Skin epidermis (tissue), 12 donors: ENCODE results near the gene ULK4.
"Not testable (repeated sequence)": the region's sequence is repeated elsewhere in the genome, so short reads cannot be mapped to it uniquely, and the experiment has no call there.

Source experiments
- H3K27ac ChIP-seq, 21 experiments: fragments of 200-600 bp; sonication (generic) in 11 of 21; one replicate each; pipeline ENCODE4 v1.5.0; 2020; ENCODE audit warnings: mild to moderate bottlenecking in 3 of 21, inconsistent platforms in 2 of 21, moderate library complexity in 2 of 21
- H3K4me3 ChIP-seq, 7 experiments: fragments of 200-600 bp; sonication (generic) in 2 of 7; one replicate each; pipeline ENCODE4 v1.5.0; 2020; ENCODE audit warnings: inconsistent platforms in 2 of 7, mild to moderate bottlenecking in 2 of 7, moderate library complexity in 1 of 7

ULK4 gene

DNA sequence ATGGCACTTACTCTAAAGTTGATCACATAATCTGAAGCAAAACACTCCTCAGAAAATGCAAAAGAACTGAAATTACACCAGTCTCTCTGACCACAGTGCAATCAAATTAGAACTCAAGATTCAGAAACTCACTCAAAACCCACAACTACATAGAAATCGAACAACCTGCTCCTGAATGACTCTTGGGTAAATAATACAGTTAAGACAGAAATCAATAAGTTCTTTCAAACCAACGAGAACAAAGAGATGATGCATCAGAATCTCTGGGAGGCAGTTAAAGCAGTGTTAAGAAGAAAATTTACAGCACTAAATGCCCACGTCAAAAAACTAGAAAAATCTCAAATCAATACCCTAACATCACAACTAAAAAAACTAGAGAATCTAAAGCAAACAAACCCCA is 535.4 kb downstream of the ULK4 start:
- Histone ChIP-seq H3K4me3 (no peak overlapping the region), H3K27ac (no peak overlapping the region)

DNA sequence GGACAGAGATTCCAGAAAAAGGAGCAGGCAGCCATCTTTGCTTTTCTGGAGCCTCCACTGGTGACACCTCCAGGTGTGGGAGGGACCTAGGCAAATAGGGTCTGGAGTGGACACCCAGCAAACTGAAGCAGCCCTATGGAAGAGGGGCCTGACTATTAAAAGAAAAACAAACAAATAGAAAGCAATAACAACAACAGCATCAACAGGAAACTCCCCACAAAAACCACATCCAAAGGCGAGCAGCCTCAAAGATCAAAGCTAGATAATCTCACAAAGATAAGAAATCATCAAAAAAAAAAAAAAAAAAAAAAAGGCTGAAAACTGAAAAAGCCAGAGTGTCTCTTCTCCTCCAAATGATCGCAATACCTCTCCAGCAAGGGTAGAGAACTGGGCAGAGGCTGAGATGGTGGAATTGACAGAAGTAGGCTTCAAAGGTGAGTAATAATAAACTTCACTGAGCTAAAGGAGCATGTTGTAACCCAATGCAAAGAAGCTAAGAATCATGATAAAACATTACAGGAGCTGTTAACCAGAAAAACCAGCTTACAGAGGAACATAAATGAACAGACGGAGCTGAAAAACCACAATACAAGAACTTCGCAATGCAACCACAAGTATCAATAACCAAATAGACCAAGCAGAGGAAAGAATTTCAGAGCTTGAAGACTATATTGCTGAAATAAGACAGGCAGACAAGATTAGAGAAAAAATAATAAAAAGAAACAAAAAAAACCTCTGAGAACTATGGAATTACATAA is 537.2 kb downstream of the ULK4 start:
- no peak overlapping the region for H3K27ac ChIP-seq
- no peak overlapping the region for H3K4me3 ChIP-seq

DNA sequence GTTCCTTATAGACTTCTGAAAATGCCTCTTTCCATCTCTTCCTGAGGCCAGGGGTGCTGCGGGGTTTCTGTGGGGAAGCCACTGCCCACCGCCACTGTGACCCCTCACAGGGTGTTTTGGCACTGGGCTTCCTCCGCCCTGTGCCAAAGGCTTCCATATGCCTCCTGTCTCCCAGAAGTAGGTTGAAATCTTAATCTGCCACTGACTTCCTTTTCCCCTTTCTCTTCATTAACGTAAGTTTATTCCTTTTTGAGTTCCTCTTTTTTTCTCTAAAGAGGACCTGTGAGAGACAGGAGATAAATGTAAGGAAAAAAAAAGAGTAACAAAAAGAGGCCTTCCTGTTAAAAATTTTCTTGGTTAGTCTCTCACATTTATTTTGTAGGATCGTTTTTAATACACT is 542.1 kb downstream of the ULK4 start:
- Histone ChIP-seq H3K4me3 (no peak overlapping the region), H3K27ac (no peak overlapping the region)

DNA sequence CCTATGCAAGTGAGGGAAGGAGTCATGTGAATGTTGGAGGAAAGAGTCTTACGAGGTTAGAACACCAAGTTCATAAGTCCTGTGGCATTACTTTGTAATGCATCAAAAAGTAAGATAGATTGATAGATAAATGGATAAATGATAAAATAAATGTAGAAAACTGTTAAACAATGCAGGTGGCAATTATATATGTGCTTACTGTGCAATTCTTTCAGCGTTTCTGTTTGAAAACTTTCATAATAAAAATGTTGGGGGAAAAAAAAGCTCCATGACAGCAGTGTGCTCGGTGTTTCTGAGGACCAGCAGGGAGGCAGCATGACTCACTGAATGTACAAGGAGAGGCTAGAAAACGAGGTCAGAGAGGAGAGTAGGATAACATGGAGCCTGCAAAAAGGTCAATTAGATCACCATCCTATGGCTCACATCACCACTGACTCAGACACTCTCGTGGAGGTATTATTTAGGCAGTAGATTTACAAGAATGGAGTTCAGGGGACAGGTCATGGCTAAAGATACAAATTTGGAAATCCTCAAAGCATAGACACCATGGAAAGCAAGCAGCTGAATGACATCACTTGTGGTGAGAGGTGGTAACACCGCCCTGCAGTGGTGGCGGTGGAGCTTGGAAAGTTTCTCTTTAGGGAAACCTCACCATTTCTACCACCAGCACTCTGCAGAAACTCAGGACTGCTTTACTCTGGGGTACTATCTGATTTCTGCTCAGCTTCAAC is 542.8 kb downstream of the ULK4 start:
- no peak overlapping the region for H3K27ac ChIP-seq

DNA sequence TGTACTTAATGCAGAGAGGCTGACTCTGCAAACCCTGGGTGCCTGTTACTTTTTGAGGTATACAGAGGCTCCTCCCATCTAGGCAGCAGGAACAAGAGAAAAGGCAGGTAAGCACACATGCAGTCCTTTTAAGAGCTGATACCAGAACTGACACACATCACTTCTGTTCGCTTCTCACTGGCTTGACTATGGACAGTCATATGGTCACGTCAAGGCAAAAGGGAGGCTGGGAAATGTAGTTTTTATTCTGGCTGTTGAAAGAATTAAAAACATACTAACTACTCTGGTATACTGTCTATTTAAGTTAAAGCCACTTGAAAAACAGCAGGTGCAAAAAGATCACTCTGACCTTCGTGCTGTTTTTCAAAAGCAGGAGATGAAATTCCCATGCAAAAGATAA is 544.3 kb downstream of the ULK4 start:
- no peak overlapping the region for H3K27ac ChIP-seq
- no peak overlapping the region for H3K4me3 ChIP-seq

More for the DNA sequence above, 542.8 kb downstream of the ULK4 start:
- H3K4me3 ChIP-seq = no peak overlapping the region

DNA sequence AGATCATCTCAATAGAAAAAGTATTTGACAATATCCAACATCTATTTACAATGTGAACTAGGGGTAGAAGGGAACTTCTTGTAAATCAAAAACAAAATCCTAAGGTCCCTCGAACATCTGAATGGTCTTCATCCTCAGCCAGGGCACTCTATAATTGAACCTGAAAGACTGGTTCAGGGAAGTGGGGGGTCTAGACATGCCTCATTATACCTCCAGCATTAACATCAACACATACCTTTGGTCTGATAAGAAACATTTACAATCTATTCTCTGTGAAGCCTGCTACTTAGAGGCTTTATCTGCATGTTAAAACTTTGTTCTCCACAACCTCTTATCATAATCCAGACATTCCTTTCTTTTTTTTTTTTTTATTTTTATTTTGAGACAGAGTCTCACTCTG is 550.8 kb downstream of the ULK4 start:
- no peak overlapping the region for H3K4me3 ChIP-seq
- H3K27ac ChIP-seq = no peak overlapping the region

DNA sequence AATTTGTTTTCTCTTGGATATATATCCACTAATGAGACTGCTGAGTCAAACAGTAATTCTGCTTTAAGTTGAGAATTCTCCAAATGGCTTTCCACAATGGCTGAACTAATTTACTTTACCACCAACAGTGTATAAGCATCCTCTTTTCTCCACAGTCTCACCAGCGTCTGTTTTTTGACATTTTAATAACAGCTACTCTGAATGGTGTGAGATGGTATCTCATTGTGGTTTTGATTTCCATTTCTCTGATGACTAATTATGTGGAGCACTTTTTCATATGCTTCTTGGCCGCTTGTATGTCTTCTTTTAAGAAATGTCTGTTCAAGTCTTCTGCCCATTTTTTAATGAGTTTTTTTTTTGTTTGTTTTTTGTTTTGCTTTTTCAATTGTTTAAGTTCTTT is 556.4 kb downstream of the ULK4 start:
- Histone ChIP-seq H3K4me3 (no peak overlapping the region), H3K27ac (no peak overlapping the region)

DNA sequence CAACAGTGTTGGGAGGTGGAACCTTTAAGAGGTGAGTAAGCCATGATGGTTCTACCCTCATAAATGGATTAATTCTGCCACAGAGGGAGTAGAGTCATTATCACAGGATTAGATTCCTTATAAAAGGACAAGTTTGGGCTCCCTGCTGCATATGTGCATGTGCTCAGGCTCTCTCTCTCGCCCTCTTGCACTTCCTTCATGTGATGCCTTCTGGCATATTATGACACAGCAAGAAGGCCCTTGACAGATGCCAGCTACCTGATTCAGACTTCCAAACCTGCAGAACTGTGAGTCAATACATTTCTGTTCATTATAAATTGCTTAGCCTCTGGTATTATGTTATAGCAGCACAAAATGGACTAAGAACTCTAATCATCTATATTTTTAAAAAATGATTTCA is 557.3 kb downstream of the ULK4 start:
- no peak overlapping the region for H3K27ac ChIP-seq
- H3K4me3 ChIP-seq = no peak overlapping the region

DNA sequence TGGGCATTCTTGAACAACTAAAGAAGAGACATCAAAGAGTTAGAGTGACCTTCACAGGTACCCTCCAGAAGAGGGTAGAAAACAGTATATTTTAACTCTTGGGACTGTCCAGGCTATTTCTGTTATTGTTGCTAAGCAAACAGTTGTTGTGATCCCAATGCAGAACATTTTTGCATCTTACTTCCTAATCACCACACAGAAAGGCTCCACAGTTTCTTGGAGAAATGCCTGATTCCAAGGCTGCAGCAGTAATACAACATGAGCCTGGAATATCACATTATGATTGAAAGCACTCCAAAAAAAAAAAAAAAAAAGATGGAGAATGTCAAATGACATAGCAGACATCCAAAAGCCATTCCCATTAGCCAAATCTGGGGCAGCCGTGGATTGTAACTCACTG is 567.0 kb downstream of the ULK4 start:
- no peak overlapping the region for H3K27ac ChIP-seq

DNA sequence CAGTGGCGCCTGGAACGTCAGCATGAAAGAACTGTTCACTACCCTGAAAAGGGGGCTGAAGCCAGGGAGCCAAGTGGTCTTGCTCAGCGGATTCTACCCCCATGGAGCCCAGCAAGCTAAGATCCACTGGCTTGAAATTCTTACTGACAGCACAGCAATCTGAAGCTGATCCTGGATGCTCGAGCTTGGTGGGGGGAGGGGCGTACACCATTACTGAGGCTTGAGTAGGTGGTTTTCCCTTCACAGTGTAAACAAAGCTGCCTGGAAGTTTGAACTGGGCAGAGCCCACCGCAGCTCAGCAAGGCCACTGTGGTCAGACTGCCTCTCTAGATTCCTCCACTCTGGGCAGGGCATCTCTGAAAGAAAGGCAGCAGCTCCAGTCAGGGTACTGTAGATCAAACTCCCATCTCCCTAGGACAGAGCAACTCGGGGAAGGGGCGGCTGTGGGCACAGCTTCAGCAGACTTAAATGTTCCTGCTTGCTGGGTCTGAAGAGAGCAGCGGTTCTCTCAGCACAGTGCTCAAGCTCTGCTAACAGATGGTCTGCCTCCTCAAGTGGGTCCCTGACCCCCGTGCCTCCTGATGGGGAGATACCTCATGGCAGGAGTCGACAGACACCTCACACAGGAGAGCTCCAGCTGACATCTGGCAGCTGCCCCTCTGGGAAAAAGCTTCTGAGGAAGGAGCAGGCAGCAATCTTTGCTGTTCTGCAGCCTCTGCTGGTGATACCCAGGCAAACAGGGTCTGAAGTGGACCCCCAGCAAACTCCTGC is 591.0 kb downstream of the ULK4 start:
- not testable (repeated sequence) for H3K27ac ChIP-seq, H3K4me3 ChIP-seq

More for the DNA sequence above, 567.0 kb downstream of the ULK4 start:
- H3K4me3 ChIP-seq = no peak overlapping the region

DNA sequence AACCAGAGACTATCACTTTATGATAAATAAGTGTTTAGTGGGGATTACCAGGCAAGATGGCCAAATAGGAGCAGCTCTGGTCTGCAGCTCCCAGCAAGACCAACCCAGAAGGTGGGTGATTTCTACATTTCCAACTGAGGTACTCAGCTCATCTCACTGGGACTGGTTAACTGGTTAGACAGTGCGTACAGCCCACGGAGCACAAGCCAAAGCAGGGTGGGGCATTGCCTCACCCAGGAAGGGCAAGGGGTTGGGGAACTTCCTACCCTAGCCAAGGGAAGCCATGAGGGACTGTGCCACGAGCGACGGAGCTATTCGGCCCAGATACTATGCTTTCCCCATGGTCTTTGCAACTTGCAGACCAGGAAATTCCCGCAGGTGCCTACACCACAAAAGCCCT is 591.6 kb downstream of the ULK4 start:
- no peak overlapping the region for H3K4me3 ChIP-seq
- no peak overlapping the region for H3K27ac ChIP-seq

DNA sequence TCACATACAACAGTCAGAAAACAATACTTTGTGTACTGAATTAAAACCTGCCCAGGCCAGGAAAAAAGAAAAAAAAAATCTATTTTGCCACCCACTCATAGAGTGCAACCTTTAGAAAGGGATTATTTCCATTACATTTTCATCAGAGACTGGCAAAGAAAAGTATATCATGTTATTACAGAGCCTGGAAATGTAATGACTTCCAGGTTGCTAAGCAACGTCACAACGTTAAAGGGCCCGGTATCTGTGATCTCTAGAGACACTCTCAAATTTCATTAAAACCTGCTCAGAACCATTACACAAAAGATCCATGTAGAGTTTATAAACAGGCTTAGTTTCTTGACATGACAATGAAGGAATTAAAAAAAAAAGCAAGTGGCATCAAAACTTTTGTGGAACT is 592.1 kb downstream of the ULK4 start:
- Histone ChIP-seq H3K4me3 (no peak overlapping the region), H3K27ac (no peak overlapping the region)

DNA sequence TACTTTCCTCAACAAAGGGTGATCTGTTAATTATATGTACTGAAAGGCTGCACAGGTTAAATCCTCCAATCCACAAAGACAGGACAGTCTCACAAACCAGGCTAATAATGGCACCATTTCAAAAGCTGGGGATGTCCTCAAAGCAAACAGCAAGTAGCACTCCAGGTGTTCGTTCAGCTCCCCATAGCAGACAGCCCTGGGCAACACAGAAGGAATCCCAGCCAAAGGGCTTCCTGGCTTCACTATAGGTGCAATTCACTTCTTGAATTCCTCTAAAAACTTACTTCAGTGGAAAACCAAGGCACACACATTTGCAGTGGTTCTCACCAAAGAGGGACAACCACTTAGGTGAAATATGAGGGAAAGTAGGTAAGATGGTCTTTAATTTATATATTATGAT is 595.9 kb downstream of the ULK4 start:
- no peak overlapping the region for H3K27ac ChIP-seq
- H3K4me3 ChIP-seq = no peak overlapping the region

DNA sequence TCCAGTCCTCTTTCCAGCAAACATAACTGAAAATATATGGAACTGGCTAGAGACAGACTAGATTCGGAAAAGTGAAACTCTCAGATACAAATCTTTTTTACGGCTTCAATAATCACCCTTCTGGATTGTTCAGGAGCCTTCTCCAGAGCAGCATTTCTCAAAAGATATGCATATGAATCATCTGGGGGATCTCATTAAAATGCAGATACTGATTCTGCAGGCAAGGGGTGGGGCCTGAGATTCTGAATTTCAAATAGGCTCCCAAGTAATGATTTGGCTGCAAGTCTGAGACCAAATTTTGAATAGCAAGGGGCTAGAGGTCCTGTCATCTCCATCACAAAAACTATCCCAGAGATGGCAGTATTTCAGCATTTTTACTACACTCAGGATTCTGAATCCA is 597.2 kb downstream of the ULK4 start:
- peak overlapping the region in 1 of 21 experiments; percentile 24 for H3K27ac ChIP-seq
- H3K4me3 ChIP-seq = no peak overlapping the region

DNA sequence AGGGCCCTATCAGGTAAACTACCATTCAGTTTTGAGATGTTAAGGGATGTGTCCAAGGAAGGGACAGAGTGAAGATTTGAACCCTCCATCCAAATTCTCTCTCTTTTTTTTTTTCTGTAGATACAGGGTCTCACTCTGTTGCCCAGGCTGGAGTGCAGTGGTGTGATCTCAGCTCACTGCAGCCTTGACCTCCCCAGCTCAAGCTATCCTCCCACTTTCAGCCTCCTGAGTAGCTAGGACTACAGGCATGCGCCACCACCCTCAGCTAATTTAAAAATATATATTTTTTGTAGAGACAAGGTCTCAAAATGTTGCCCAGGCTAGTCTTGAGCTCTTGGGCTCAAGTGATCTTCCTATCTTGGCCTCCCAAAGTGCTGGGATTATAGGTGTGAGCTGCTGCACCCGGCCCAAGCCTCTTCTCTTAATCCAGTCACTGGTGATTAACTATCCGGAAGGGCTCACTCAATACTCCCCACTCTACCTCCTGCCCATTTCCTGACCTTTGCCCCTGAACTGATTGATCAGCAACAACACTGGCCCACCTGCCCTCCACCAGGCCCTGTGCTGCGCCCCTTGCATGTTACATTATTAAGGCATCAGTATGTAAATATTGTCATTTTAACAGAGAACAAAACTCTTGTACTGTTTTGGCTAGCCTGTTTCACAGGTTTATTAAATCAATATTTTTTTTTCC is 597.9 kb downstream of the ULK4 start:
- no peak overlapping the region for H3K27ac ChIP-seq
- no peak overlapping the region for H3K4me3 ChIP-seq

DNA sequence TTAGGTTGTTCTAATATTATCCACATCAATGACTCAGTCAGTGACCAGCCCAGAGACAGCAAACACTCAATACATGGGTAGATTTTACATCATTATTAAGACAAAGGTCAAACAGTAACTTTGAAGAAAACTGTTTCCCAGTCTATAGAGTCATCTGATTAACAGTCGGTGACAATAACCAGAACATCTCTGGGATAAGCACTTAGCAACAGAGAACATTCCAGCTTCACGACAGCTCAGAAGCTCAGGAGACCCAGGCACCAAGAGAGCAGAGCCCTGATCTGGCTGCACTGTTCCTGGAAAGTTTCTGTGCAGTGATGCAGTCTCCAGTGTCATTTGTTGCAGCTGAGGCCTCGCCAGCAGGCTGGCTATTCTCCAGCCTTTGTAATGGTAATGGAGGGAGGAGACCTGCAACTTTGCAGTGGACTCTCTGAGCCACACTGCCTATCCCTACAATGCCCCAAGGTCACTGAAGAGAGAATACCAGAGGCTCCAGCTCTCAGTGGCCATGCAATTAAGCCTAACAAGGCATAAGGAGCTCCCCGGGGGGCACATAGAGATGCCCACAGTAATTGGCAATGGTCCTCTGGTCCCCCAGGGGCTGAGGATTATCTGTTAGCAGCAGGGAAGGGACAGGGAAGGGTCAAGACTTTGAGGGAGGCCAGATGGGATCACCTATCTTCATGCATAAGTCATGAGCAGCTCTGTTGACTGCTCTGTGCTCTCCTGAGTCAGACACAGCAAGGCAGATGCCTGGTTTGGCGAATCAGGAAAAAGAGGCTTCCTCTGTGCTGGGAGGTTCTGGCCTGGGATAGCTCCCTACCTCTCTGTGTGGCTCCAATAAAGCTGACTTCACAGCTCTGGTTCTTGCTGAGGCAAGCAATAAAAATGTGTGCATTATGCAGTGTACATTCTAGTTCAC is 599.0 kb downstream of the ULK4 start:
- H3K4me3 ChIP-seq = no peak overlapping the region
- no peak overlapping the region for H3K27ac ChIP-seq

DNA sequence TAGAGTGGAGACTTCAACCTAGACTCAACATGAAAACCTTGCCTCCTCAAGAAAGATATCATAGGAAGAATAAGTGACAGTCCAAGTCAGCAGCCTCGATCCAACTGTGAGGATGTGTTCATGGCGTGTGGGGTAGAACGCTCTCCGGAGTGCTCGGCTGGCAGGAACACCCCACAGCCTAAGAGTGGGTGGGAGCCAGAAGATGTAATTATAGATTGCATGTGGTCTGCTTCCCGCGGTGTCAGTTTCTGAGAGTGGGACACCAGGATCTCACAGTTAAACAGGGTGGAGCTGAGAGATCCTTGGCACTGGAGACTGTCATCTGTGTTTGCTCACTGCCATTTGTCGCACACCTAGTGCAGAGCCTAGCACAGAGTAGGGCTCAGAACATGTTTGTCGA is 604.6 kb downstream of the ULK4 start:
- H3K4me3 ChIP-seq = no peak overlapping the region
- no peak overlapping the region for H3K27ac ChIP-seq

DNA sequence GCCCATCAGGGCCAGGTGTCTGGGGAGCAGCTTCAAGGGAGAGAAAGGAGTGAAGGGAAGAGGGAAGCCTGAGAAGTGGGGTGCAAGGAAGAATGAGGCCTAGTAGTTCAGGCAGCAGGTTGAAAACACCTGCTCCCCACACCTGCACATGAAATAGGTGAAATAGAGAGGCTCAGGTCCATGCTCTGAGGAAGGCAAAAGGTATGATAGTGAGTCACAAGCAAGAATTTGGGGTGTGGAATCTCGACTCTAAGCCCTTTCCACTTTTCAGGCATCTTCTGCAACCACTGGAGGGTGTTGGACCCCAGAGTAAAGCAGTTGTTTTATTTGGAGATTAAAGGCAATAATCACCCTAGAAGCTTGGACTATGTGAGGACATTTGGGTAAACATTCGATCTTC is 605.1 kb downstream of the ULK4 start:
- no peak overlapping the region for H3K4me3 ChIP-seq
- no peak overlapping the region for H3K27ac ChIP-seq

DNA sequence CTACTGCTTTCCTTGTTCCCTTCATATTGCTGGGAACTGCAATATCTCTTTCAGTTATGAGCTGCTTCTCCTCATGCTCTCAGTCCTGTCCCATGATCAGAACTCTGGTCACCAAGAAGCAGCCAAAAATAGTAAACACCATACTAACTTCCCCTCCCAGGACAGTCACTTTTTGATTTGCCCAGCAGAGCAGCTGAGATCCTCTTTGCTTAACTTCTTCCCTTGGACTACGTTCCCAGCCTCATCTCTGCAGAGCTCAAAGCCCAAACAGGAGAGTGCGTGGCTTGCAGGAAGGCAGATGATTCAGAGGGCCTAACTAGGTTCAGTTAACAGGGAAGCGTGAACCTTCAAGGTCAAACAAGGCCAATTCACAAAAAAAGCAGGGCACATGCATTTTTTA is 609.4 kb downstream of the ULK4 start:
- no peak overlapping the region for H3K4me3 ChIP-seq

More for the DNA sequence above, 609.4 kb downstream of the ULK4 start:
- H3K27ac ChIP-seq = no peak overlapping the region
